HG02938 (cell line): ENCODE results near the gene MROH9.

Source experiments
- ATAC-seq: cut with Tn5 transposase; IDR thresholded peaks from one replicate; pipeline ENCODE4 v1.9.1; 2021; ENCODE audit warnings: mild to moderate bottlenecking, moderate library complexity; ENCODE audit not compliant: unreplicated experiment

MROH9 gene

GRCh38 chr1:171075041-171075440 lies 139.7 kb downstream of the MROH9 start:
- ATAC-seq = no peak

GRCh38 chr1:171081314-171081753 lies 146.0 kb downstream of the MROH9 start:
- ATAC-seq = no peak

- no peak for ATAC-seq
Observed at GRCh38 chr1:171081763-171082201, 146.4 kb downstream of the MROH9 start.

GRCh38 chr1:171082606-171083005 lies 147.3 kb downstream of the MROH9 start:
- ATAC-seq = no peak

GRCh38 chr1:171083222-171083621 lies 147.9 kb downstream of the MROH9 start:
- ATAC-seq = no peak

- ATAC-seq = no peak
Observed at GRCh38 chr1:171084091-171084490, 148.8 kb downstream of the MROH9 start.

- no peak for ATAC-seq
Observed at GRCh38 chr1:171084870-171085269, 149.5 kb downstream of the MROH9 start.

GRCh38 chr1:171087896-171088295 lies 152.6 kb downstream of the MROH9 start:
- no peak for ATAC-seq

GRCh38 chr1:171090604-171091003 lies 155.3 kb downstream of the MROH9 start, which contains the start of gene FMO3:
Gene FMO3 (plus strand): TSS chr1:171090905. CDS start chr1:171092659, 1,754 bp downstream.
- no peak for ATAC-seq

- ATAC-seq = no peak
Observed at GRCh38 chr1:171103862-171104261, 168.5 kb downstream of the MROH9 start.

GRCh38 chr1:171107262-171107940 lies 172.1 kb downstream of the MROH9 start:
- no peak for ATAC-seq

GRCh38 chr1:171107969-171108368 lies 172.6 kb downstream of the MROH9 start:
- ATAC-seq = no peak

- ATAC-seq = no peak
Observed at GRCh38 chr1:171109966-171110365, 174.6 kb downstream of the MROH9 start.

GRCh38 chr1:171110621-171111326 lies 175.4 kb downstream of the MROH9 start:
- no peak for ATAC-seq

GRCh38 chr1:171112119-171112518 lies 176.8 kb downstream of the MROH9 start:
- no peak for ATAC-seq

- ATAC-seq = no peak
Observed at GRCh38 chr1:171113382-171113781, 178.0 kb downstream of the MROH9 start.
